GM19238 (cell line): ENCODE results near the gene MAD1L1.
"Not testable (repeated sequence)": the region's sequence is repeated elsewhere in the genome, so short reads cannot be mapped to it uniquely, and the experiment has no call there.

Experiments used
- DNase-seq: peaks from one replicate; pipeline ENCODE4 v3.0.0; 2011; ENCODE audit warnings: low spot score; ENCODE audit not compliant: insufficient read length

The MAD1L1 gene

GRCh38 chr7:2070151-2070763, 162.5 kb downstream of the MAD1L1 start:
- DNase-seq, result no peak

- DNase-seq, result no peak
Observed at GRCh38 chr7:2069472-2069860, 163.3 kb downstream of the MAD1L1 start.

- no peak for DNase-seq
Observed at GRCh38 chr7:2068693-2069471, 163.9 kb downstream of the MAD1L1 start.

- peak; percentile 35 for DNase-seq
Observed at GRCh38 chr7:2066251-2066919, 166.4 kb downstream of the MAD1L1 start.

- no peak for DNase-seq
Observed at GRCh38 chr7:2065528-2065927, 167.2 kb downstream of the MAD1L1 start.

- no peak for DNase-seq
Observed at GRCh38 chr7:2063563-2064260, 169.0 kb downstream of the MAD1L1 start.

- no peak for DNase-seq
Observed at GRCh38 chr7:2062648-2063047, 170.1 kb downstream of the MAD1L1 start.

GRCh38 chr7:2060701-2061100, 172.0 kb downstream of the MAD1L1 start:
- no peak for DNase-seq

- no peak for DNase-seq
Observed at GRCh38 chr7:2059964-2060700, 172.6 kb downstream of the MAD1L1 start.

- not testable (repeated sequence) for DNase-seq
Observed at GRCh38 chr7:2058246-2058645, 174.5 kb downstream of the MAD1L1 start.

GRCh38 chr7:2055956-2056355, 176.8 kb downstream of the MAD1L1 start:
- no peak for DNase-seq

GRCh38 chr7:2054927-2055326, 177.8 kb downstream of the MAD1L1 start:
- no peak for DNase-seq

GRCh38 chr7:2053395-2053794, 179.3 kb downstream of the MAD1L1 start:
- DNase-seq, result no peak

- DNase-seq, result no peak
Observed at GRCh38 chr7:2052657-2053048, 180.1 kb downstream of the MAD1L1 start.

- DNase-seq, result no peak
Observed at GRCh38 chr7:2051707-2052656, 180.8 kb downstream of the MAD1L1 start.

- no peak for DNase-seq
Observed at GRCh38 chr7:2050511-2050866, 182.3 kb downstream of the MAD1L1 start.

- DNase-seq, result no peak
Observed at GRCh38 chr7:2049782-2050510, 182.8 kb downstream of the MAD1L1 start.

GRCh38 chr7:2049111-2049781, 183.5 kb downstream of the MAD1L1 start:
- DNase-seq, result no peak

- DNase-seq, result no peak
Observed at GRCh38 chr7:2048531-2048930, 184.2 kb downstream of the MAD1L1 start.
